ENCODE data around the gene FXR2.
"Not testable (repeated sequence)": the region's sequence is repeated elsewhere in the genome, so short reads cannot be mapped to it uniquely, and the experiment has no call there.

The FXR2 gene

DNA sequence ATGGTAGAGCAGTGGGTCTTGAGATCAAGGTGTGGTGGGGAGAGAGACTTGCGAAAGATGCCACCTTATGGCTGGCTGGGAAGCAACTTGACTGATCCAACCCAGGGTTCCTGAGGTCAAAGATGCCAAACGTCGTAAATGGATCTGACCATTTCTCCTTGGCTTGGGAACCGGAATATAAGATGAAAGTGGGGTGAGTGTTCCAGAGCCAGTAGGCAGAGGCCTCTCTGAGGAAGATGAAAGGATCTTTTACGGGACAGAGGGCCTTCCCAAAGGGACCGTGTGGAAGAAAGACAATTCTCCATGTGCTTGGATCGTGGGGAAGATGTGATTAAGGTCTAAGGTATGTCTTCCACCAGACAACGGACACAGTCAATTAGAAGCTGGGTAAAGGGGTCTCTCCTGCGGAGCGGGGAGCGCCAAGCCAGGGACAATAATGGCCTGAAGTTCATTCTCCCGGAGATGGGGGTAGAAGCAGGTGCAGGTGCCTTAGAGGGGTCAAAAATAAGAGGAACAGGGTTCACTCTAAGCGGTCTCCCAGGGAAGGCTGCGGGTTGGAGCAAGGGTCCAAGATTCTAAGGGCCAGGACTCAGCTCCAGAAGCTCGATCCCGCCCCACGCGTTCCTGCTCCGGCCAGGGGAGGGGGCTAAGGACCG, 800 bp downstream of the FXR2 start:
- Mint-ChIP-seq H3K4me3 (peak overlapping the region; percentile 93), H3K9me3 (no peaks in the 10 kb centered on the region), H3K4me1 (peaks cover 40% of the 10 kb centered on the region), H3K27me3 (ENCODE audit: low read depth, poor library complexity) (peaks cover 10% of the 10 kb centered on the region), H3K36me3 (ENCODE audit: low read depth) (peaks cover 21% of the 10 kb centered on the region), H3K27ac (peak overlapping the region; percentile 98)
- no peak for DNase-seq
- TF ChIP-seq, protein P1, sequence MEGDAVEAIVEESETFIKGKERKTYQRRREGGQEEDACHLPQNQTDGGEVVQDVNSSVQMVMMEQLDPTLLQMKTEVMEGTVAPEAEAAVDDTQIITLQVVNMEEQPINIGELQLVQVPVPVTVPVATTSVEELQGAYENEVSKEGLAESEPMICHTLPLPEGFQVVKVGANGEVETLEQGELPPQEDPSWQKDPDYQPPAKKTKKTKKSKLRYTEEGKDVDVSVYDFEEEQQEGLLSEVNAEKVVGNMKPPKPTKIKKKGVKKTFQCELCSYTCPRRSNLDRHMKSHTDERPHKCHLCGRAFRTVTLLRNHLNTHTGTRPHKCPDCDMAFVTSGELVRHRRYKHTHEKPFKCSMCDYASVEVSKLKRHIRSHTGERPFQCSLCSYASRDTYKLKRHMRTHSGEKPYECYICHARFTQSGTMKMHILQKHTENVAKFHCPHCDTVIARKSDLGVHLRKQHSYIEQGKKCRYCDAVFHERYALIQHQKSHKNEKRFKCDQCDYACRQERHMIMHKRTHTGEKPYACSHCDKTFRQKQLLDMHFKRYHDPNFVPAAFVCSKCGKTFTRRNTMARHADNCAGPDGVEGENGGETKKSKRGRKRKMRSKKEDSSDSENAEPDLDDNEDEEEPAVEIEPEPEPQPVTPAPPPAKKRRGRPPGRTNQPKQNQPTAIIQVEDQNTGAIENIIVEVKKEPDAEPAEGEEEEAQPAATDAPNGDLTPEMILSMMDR (IDR thresholded peaks at IDR 0.05): no peak

DNA sequence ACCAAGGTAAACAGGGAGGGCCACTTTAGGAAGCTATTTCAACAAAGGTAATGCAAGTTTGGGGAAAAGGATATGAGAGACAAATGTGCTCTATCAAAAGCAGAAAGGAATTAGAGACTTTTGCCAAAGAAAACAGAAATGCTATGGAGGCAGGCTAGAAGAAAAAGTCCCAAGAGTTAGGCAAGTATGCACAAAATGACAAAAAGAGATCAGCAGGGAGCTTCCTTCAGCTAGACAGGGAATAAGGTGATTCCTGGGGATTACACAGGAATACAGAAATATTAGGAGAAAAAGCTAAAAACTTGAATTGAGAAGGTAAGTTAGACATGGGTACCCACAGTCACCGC, 2.4 kb downstream of the FXR2 start:
- TF ChIP-seq, protein P1 (IDR thresholded peaks at IDR 0.05): no peak
- Mint-ChIP-seq H3K27ac (peak overlapping the region; percentile 9), H3K9me3 (no peaks in the 10 kb centered on the region), H3K4me3 (peak overlapping the region; percentile 93), H3K36me3 (ENCODE audit: low read depth) (peaks cover 24% of the 10 kb centered on the region), H3K27me3 (ENCODE audit: low read depth, poor library complexity) (peaks cover 6% of the 10 kb centered on the region), H3K4me1 (peaks cover 40% of the 10 kb centered on the region)
- no peak for DNase-seq

DNA sequence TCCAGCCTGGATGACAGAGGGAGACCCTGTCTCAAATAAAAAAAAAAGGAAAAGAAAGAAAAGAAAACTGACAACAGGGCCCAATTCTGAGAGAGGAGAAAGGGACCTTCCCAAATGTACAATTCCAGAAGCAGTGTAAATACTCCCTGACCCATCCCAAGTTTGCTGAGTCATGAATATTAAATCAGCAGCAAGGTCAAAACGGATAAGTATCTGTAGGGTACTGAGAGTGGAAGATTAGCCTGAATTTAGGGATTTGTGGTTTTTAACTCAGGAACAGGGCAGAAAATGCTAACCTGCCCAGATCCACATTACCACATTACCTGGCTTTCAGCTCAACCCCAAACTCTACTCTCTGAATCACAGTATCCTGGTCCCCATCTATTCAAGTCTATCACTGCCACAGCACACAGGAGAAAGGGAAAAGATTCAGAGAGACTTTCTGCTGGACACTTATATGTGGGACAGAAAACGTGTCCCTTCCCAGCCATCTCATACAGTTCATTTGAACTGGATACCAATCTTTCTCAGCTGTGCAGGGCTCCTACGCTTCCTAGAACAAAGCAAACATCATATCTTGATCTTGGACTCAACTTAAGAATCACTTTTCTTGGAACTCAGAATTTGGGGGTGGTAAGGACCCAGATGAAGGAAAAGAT, 2.9 kb downstream of the FXR2 start:
- Mint-ChIP-seq H3K4me1 (peaks cover 40% of the 10 kb centered on the region), H3K27ac (peak overlapping the region; percentile 9), H3K9me3 (no peaks in the 10 kb centered on the region), H3K36me3 (ENCODE audit: low read depth) (peaks cover 24% of the 10 kb centered on the region), H3K27me3 (ENCODE audit: low read depth, poor library complexity) (peaks cover 6% of the 10 kb centered on the region), H3K4me3 (peak overlapping the region; percentile 93)
- TF ChIP-seq, protein P1 (IDR thresholded peaks at IDR 0.05): no peak
- DNase-seq: no peak

DNA sequence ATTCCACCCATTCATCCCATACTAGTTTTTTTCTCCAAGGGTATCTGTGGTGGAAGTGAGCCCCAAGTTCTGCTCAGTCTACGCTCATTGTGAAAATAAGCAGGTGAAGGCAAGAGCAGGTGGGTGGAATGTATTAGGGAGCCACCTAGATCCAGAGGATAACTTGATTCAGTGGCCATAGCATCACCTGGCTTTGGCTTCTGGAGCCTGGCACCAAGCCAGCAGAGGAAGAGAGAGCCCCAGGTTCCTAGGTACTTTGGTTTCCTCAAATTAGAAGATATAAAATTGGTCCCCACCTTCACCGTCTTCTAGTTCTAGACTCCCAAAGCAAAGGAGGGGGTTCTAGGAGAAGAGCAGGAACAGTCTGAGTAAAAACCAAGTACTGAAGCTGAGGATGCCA, 4.1 kb downstream of the FXR2 start:
- TF ChIP-seq, protein P1 (IDR thresholded peaks at IDR 0.05): no peak
- peaks cover 6% of the 10 kb centered on the region for H3K27me3 Mint-ChIP-seq (ENCODE audit: low read depth, poor library complexity)
- H3K4me1 Mint-ChIP-seq: peaks cover 40% of the 10 kb centered on the region
- DNase-seq: no peak
- H3K4me3 Mint-ChIP-seq: peak overlapping the region; percentile 38
- no peak overlapping the region for H3K27ac Mint-ChIP-seq
- no peaks in the 10 kb centered on the region for H3K9me3 Mint-ChIP-seq
- peaks cover 33% of the 10 kb centered on the region for H3K36me3 Mint-ChIP-seq (ENCODE audit: low read depth)

DNA sequence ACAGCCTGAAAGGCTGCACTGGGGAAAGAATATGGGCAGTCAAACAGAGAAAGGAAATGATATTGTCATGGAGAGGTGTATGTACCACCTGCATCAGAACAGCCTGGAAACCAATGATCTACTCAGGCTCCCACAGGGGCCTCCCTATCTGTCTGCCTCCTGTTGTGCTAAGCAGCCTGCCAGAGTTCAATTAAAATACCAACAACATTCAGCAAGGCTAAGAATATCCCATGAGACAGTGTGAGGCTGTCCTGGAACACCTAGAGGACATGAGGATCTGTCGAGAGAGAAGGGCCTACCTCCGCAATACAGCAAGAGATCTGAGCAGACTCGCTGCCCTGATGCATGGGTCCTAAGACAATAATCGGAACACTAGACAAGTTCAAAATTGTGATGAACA, 8.4 kb downstream of the FXR2 start:
- no peak for DNase-seq
- TF ChIP-seq, protein P1 (IDR thresholded peaks at IDR 0.05): no peak
- Mint-ChIP-seq H3K9me3 (no peaks in the 10 kb centered on the region), H3K4me1 (peaks cover 12% of the 10 kb centered on the region), H3K36me3 (ENCODE audit: low read depth) (peaks cover 55% of the 10 kb centered on the region), H3K27me3 (ENCODE audit: low read depth, poor library complexity) (peaks cover 6% of the 10 kb centered on the region), H3K4me3 (no peak overlapping the region), H3K27ac (no peak overlapping the region)

DNA sequence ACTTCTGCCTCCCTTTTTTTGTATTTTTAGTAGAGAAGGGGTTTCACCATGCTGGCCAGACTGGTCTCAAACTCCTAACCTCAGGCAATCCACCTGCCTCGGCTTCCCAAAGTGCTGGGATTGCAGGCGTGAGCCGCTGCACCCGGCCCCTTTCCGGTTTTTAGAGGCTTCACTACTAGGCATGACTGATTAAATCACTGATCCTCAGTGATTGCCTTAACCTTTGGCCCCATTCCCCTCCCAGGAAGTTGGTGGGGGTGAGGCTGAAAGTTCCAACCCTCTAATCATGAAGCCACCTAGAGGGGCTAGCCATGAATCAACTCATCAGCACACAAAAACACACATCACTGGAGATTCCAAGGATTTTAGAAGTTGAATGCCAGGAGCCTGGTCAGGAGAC, 17.1 kb downstream of the FXR2 start:
- H3K27ac Mint-ChIP-seq; DNase-seq; H3K4me3 Mint-ChIP-seq; H3K27me3 Mint-ChIP-seq (ENCODE audit: low read depth, poor library complexity); H3K9me3 Mint-ChIP-seq: not testable (repeated sequence)
- peaks cover 18% of the 10 kb centered on the region for H3K4me1 Mint-ChIP-seq
- peaks cover 72% of the 10 kb centered on the region for H3K36me3 Mint-ChIP-seq (ENCODE audit: low read depth)

All from nephron progenitor cell (in vitro differentiated cells).